BJ (cell line): ENCODE measurements around the gene TMED6. TPM values are rescaled to one million over a fixed set of nuclear protein-coding genes. Genes with fewer than 3 reads are reported as not detected.

ENCODE experiments used
- CTCF ChIA-PET: fragments of 350-600 bp; formaldehyde crosslinking; extraction: SDS; loops from one replicate; lab custom pipeline; 2021; ENCODE audit warnings: antibody characterized with exemption, inconsistent platforms; lab: Yijun Ruan, JAX
- POLR2A ChIA-PET: fragments of 300-600 bp; sonication (Branson Sonifier 250); formaldehyde crosslinking; extraction: SDS; loops from one replicate; lab custom pipeline; 2021; ENCODE audit warnings: antibody characterized with exemption; lab: Charles Lee
- DNase-seq: peaks from one replicate; pipeline ENCODE4 v3.0.0-alpha.2; 2011; ENCODE audit warnings: low read depth
- H3K27me3 ChIP-seq: 2 replicates; pipeline ENCODE4 v1.6.0; 2011; ENCODE audit warnings: low read length; ENCODE audit not compliant: control insufficient read depth, insufficient read depth
- H3K36me3 ChIP-seq: 2 replicates; pipeline ENCODE4 v1.5.1; 2011; ENCODE audit warnings: low read length; ENCODE audit not compliant: control insufficient read depth, insufficient read depth
- H3K4me3 ChIP-seq: 2 replicates; pipeline ENCODE4 v1.5.1; 2011; ENCODE audit warnings: low read depth, mild to moderate bottlenecking, control low read depth, low read length
- polyA plus RNA-seq: library from polyadenylated mRNA; depleted of rRNA; stranded (reverse); fragments of >200 nt; gene quantifications from 2 replicates; pipeline ENCODE4 v1.2.3, GENCODE V29; 2011
- TF ChIP-seq, protein P1 (sequence below): IDR thresholded peaks from 2 replicates; pipeline ENCODE4 v1.5.1; 2011; ENCODE audit warnings: low read depth, mild to moderate bottlenecking, control low read depth, inconsistent platforms, low read length, moderate library complexity; ENCODE audit not compliant: insufficient read depth

Gene TMED6
- polyA plus RNA-seq, 1 experiment = not detected

DNA sequence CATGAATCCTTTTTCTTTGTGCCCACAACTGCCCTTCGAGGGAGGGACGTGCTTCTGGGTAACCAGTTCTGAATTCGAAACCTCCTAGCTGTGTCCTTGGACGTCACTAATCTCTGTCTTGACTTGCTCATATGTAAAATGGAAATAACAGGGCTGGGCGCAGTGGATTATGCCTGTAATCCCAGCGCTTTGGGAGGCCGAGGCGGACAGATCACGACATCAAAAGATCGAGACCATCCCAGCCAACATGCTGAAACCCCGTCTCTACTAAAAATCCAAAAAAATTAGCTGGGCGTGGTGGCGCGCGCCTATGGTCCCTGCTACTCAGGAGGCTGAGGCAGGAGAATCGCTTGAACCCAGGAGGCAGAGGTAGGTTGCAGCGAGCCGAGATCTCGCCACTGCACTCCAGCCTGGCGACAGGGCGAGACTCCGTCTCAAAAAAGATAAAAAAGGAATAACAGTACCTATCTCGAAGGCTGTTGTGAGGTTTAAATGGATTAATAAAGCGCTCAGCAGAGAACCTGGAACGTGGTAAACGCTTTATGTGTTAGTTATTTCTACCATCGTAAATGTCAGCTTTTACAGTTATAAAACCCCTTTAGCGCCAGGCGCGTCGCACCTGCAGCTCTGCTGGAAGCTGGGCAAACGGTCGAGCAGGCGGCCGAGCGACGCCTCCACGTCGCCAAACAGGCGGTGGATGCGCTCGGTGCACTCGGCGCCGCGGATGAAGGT is 12.9 kb downstream of the TMED6 start:
- Histone ChIP-seq H3K4me3 (peak overlapping the region; percentile 83), H3K27me3 (no peaks in the 10 kb centered on the region), H3K36me3 (peaks cover 20% of the 10 kb centered on the region)
- ChIA-PET CTCF (interaction anchor here (0.9 to 1.2 kb wide), 4 partner anchors 10 to 189 kb away, joined by 3 to 6 read pairs (median 4); no protein-coding TSS in a partner anchor), POLR2A (no interaction called here)
- no peak for DNase-seq
- TF ChIP-seq, protein P1, sequence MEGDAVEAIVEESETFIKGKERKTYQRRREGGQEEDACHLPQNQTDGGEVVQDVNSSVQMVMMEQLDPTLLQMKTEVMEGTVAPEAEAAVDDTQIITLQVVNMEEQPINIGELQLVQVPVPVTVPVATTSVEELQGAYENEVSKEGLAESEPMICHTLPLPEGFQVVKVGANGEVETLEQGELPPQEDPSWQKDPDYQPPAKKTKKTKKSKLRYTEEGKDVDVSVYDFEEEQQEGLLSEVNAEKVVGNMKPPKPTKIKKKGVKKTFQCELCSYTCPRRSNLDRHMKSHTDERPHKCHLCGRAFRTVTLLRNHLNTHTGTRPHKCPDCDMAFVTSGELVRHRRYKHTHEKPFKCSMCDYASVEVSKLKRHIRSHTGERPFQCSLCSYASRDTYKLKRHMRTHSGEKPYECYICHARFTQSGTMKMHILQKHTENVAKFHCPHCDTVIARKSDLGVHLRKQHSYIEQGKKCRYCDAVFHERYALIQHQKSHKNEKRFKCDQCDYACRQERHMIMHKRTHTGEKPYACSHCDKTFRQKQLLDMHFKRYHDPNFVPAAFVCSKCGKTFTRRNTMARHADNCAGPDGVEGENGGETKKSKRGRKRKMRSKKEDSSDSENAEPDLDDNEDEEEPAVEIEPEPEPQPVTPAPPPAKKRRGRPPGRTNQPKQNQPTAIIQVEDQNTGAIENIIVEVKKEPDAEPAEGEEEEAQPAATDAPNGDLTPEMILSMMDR = no peak

DNA sequence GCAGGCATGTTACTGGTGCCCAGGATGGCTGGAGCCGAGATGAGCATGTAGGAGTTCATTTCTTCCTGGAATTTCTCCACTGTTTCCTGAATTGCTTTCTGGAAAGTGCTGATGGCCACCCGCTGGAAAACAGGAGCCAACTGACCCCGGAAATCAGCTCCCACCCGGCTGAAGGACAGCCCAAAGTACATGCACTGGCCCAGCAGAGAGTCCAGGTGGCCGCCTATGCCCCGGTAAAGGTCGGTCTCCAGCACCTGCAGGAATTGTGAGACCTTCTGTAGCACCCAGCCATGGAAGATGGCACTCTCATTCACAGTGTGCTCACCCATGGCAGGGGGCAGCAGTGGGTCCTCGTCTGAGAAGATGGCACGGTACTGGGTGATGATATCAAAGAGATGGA is 16.9 kb downstream of the TMED6 start:
- CTCF ChIA-PET = no interaction called here

DNA sequence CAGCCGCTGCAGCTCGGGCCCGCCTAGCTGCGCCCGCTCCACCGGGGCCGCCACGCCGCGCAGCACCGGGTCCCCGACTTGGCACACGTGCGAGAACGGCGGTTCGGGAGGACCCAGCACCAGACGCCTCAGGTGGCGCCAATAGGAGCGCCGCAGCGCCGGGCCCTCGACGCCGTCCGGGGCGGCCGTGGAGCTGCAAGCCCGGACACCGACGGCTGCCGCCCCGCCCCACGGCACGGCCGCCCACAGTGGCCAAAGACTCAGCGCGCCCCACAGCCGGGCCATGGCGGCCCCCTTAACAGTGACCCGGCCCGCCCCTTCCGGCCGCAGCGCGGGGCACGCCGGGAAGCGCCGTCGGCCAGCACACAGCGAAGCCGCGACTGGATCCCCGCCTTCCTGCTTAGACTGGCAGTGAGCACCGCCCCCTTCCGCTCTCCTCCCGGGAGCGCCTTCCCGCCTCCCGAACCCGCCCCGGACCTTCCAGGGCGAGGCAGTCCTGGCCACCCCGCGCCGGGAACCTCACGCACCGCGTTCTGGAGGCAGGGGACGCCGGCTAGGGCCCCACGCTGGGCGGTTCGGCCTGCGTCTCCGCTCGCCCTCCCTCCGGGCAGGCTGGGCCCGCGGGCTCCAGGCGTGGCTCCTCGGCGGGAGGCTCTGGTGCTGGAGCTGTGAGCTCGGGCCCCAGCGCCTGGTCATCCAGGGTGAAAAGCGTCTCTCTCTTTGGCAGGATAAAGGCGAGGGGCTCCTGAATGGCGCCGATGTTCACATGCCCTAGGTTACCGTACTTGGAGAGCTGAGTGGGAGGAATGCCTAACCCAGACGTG is 21.1 kb downstream of the TMED6 start, which contains the start of gene PDF:
TSS of gene PDF (minus strand) at position 303 of the 824 bp plus-strand sequence. CDS start at position 285, 18 bp downstream.
- Histone ChIP-seq H3K36me3 (peaks cover 23% of the 10 kb centered on the region), H3K27me3 (no peaks in the 10 kb centered on the region), H3K4me3 (peak within 1 kb of the TSS; percentile 83)
- peak; percentile 65 for DNase-seq
- ChIA-PET CTCF (interaction anchor here (0.7 to 1.6 kb wide), 2 partner anchors 181 to 424 kb away, joined by 3 to 5 read pairs; partner anchors contain the start of gene NOB1), POLR2A (interaction anchor here (0.6 kb wide), 1 partner anchor 73 kb away, joined by 3 read pairs; no protein-coding TSS in a partner anchor)
- TF ChIP-seq, protein P1 = no peak

More for the DNA sequence above, 16.9 kb downstream of the TMED6 start:
- POLR2A ChIA-PET = no interaction called here
- Histone ChIP-seq H3K4me3 (no peak overlapping the region), H3K27me3 (no peaks in the 10 kb centered on the region), H3K36me3 (peaks cover 23% of the 10 kb centered on the region)
- TF ChIP-seq, protein P1 = no peak
- no peak for DNase-seq

DNA sequence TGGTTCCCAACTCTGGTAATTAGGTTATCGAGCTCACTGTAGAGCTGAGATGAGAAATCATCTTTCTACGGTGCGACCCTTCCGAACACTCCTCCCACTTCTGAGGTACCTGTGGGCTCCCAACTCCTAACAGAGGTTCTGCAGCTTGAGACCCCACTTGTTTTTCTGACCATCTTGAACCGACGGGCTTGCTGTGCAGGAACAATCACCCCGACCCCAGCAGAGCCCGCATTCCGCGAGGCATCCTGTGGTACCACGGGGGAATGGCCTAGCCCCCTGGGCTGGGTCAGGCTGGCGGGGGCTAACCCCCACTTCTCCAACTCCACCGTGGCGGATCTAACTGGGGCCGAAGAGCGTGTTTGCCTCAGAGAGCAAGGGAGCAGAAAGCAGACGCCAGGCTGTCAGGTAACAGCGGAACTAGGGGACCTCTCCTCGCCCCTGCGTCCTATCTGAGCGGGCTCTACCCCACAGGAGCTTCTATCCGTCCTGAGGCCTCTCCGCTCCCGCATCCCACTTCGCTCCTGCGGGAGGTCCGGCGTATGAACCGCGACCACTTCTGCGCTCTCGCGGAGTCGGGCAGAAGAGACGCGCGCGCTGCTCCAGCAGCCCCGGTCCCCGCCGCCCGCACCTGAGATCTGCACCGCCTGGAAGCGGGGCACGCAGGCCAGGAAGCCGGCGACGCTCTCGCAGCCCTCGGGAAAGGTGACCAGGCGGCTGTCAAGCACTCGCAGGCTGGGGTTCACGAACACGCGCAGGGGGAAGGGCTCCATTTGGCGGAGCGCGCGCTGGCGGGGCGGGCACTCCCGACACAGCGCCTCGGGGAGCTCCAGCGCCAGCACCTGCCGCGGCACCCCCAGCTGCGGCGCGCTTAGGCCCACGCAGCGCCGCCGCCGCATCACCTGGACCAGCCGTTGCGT is 22.0 kb downstream of the TMED6 start:
- peaks cover 17% of the 10 kb centered on the region for H3K36me3 ChIP-seq

More for the DNA sequence above, 22.0 kb downstream of the TMED6 start:
- H3K4me3 ChIP-seq = peak overlapping the region; percentile 83
- H3K27me3 ChIP-seq = no peaks in the 10 kb centered on the region
- POLR2A ChIA-PET = no interaction called here
- CTCF ChIA-PET = interaction anchor here (1.1 to 1.6 kb wide), 3 partner anchors 10 to 180 kb away, joined by 3 to 5 read pairs (median 5); partner anchors contain the start of genes COG8 and NIP7
- TF ChIP-seq, protein P1 = no peak
- DNase-seq = no peak
